ENCODE measurements around the gene FHAD1.

DNA sequence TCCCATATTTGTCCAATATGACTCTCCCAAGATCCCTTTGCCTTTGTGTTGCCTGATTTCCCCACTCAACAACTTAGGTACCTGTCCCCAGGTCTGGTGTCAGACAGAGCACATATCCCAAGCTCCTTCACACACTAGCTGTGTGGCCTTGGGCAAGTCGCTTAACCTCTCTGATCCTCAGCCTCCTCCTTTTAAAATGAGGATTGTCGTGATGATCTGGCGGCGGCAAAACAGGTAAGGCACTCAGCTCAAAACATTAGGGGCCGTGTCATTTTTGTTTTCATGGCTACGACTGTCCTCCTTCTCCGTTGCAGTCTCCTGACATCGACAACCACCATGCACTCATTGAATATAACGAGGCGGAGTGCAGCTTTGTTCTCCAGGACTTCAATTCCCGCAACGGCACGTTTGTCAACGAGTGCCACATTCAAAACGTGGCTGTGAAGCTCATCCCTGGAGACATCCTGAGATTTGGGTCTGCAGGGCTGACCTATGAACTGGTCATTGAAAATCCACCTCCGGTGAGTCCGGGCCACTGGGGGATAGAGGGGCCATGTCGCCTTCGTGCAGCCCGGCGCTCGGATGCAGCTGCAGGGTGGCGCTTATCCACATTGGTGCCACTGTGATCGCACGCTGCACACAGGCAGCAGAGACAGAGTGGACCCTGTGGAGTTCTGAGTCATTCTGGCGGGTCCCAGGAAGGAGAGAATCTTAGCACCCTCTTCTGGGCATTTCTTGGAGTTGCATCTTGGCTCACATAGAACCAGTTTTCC lies 25.2 kb downstream of the FHAD1 start:
- TF ChIP-seq SIN3A (IDR thresholded peaks at IDR 0.05; ENCODE audit: borderline replicate concordance in 2 of 2, control insufficient read depth in 1 of 2, low read depth in 2 of 2, low read length in 2 of 2) (no peak), ZNF764 (CRISPR knock-in tag; IDR thresholded peaks at IDR 0.05; ENCODE audit: low read depth) (peak; percentile 68; the same call in 1 of the 2 replicates), KAT7 (CRISPR knock-in tag; IDR thresholded peaks at IDR 0.05; ENCODE audit: borderline replicate concordance) (no peak), CBX5 (IDR thresholded peaks at IDR 0.05; ENCODE audit: borderline replicate concordance, low read depth) (no peak), ZC3H4 (CRISPR knock-in tag; IDR thresholded peaks at IDR 0.05; ENCODE audit: borderline replicate concordance) (no peak), RFX5 (IDR thresholded peaks at IDR 0.05; ENCODE audit: low read depth, low read length) (no peak), MCM2 (IDR thresholded peaks at IDR 0.05; ENCODE audit: low read depth) (no peak), FOXA1 (IDR thresholded peaks at IDR 0.05; ENCODE audit: borderline replicate concordance) (no peak)
- TF ChIP-seq, protein P1, sequence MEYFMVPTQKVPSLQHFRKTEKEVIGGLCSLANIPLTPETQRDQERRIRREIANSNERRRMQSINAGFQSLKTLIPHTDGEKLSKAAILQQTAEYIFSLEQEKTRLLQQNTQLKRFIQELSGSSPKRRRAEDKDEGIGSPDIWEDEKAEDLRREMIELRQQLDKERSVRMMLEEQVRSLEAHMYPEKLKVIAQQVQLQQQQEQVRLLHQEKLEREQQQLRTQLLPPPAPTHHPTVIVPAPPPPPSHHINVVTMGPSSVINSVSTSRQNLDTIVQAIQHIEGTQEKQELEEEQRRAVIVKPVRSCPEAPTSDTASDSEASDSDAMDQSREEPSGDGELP (CRISPR knock-in tag; IDR thresholded peaks at IDR 0.05; ENCODE audit: borderline replicate concordance), result peak; percentile 53; the same call in 1 of the 2 replicates
- TF ChIP-seq, protein P2, sequence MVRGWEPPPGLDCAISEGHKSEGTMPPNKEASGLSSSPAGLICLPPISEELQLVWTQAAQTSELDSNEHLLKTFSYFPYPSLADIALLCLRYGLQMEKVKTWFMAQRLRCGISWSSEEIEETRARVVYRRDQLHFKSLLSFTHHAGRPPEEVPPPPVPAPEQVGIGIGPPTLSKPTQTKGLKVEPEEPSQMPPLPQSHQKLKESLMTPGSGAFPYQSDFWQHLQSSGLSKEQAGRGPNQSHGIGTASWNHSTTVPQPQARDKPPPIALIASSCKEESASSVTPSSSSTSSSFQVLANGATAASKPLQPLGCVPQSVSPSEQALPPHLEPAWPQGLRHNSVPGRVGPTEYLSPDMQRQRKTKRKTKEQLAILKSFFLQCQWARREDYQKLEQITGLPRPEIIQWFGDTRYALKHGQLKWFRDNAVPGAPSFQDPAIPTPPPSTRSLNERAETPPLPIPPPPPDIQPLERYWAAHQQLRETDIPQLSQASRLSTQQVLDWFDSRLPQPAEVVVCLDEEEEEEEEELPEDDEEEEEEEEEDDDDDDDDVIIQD (CRISPR knock-in tag; IDR thresholded peaks at IDR 0.05), result no peak

All from K562 (cell line).